Measurements from ENCODE around the gene DDX52. TPM values are rescaled to one million over a fixed set of nuclear protein-coding genes. Genes with fewer than 3 reads are reported as not detected.
"Not testable (repeated sequence)": the region's sequence is repeated elsewhere in the genome, so short reads cannot be mapped to it uniquely, and the experiment has no call there.

Gene DDX52
- total RNA-seq, result 10 to 100 TPM; 20.8 to 34.0 (median 29.3) TPM
- polyA plus RNA-seq, result 10 to 100 TPM; 11.9 to 17.7 TPM
- 46.0 reads per million, percentile 69 among the genes with 10 or more reads in this experiment for total RNA-seq

- peaks cover 0 to 9% of the 10 kb centered on the region in 2 donors for H3K27me3 ChIP-seq (ENCODE audit: control insufficient read depth in 2 of 2, insufficient read depth in 2 of 2, low read length in 2 of 2)
- peak within 1 kb of the TSS; percentile 85 for H3K27ac ChIP-seq (ENCODE audit: low read depth, low read length)
- DNase-seq, result peak; percentile 75 to 88 (median 84)
- Mint-ChIP-seq H3K36me3 (peaks cover 6 to 17% (median 14%) of the 10 kb centered on the region in 5 donors), H3K4me1 (peaks cover 24 to 58% (median 39%) of the 10 kb centered on the region in 7 donors), H3K9me3 (no peaks in the 10 kb centered on the region), H3K27ac (peak within 1 kb of the TSS; percentile 63 to 97 (median 93)), H3K4me3 (peak within 1 kb of the TSS; percentile 89 to 98 (median 94)), H3K27me3 (peaks cover 20 to 43% (median 30%) of the 10 kb centered on the region in 5 donors)
- peaks cover 0 to 11% (median 7%) of the 10 kb centered on the region in 3 experiments for H3K36me3 ChIP-seq (ENCODE audit: control insufficient read depth in 2 of 3, insufficient read depth in 3 of 3, low read length in 3 of 3)
- peak; percentile 99 for ATAC-seq
- CTCF ChIA-PET, result interaction anchor here (1.6 kb wide), 1 partner anchor 34 kb away, joined by 4 read pairs; the partner anchor contains the start of gene SYNRG
- no peaks in the 10 kb centered on the region for H3K9me3 ChIP-seq (ENCODE audit: control insufficient read depth in 2 of 3, low read length in 3 of 3)
- POLR2A ChIA-PET, result interaction anchor here (1.1 kb wide), 1 partner anchor 34 kb away, joined by 6 read pairs; the partner anchor contains the start of gene SYNRG
- H3K4me3 ChIP-seq (ENCODE audit: low read length), result peak within 1 kb of the TSS; percentile 89
- H3K4me1 ChIP-seq (ENCODE audit: control insufficient read depth in 2 of 2, insufficient read depth in 2 of 2, low read length in 2 of 2), result peaks cover 8 to 10% of the 10 kb centered on the region in 2 donors
- intact Hi-C loops (cut with micrococcal nuclease), result loop anchor here (1.0 to 5.0 kb wide), 3 partner anchors 34 to 149 kb away; partner anchors contain the start of gene SYNRG (in 2 of the 2)
Measured at GRCh38 chr17:37643118-37643766, at the start of gene DDX52. Gene DDX52, minus strand, starts transcription at chr17:37643446. Its CDS starts 26 bp downstream, at chr17:37643420.

GRCh38 chr17:37691807-37692206, 48.6 kb upstream of the DDX52 start:
- Histone ChIP-seq H3K27me3 (ENCODE audit: control insufficient read depth in 2 of 2, insufficient read depth in 2 of 2, low read length in 2 of 2) (no peaks in the 10 kb centered on the region), H3K9me3 (ENCODE audit: control insufficient read depth in 2 of 3, low read length in 3 of 3) (no peaks in the 10 kb centered on the region), H3K4me1 (ENCODE audit: control insufficient read depth in 2 of 2, insufficient read depth in 2 of 2, low read length in 2 of 2) (no peaks in the 10 kb centered on the region), H3K36me3 (ENCODE audit: control insufficient read depth in 2 of 3, insufficient read depth in 3 of 3, low read length in 3 of 3) (no peaks in the 10 kb centered on the region), H3K27ac (ENCODE audit: low read depth, low read length) (no peak overlapping the region), H3K4me3 (ENCODE audit: low read length) (no peak overlapping the region)
- peaks cover 0 to 6% (median 0%) of the 10 kb centered on the region in 5 donors for H3K27me3 Mint-ChIP-seq
- H3K27ac Mint-ChIP-seq, result no peak overlapping the region
- no peak for ATAC-seq
- intact Hi-C loops (cut with micrococcal nuclease), result no loop called here
- POLR2A ChIA-PET, result no interaction called here
- CTCF ChIA-PET, result no interaction called here
- peaks cover 0 to 6% (median 5%) of the 10 kb centered on the region in 7 donors for H3K4me1 Mint-ChIP-seq
- no peak for DNase-seq
- peaks cover 0 to 10% (median 1%) of the 10 kb centered on the region in 11 donors for H3K9me3 Mint-ChIP-seq
- H3K4me3 Mint-ChIP-seq, result no peak overlapping the region
- peaks cover 0 to 9% (median 0%) of the 10 kb centered on the region in 5 donors for H3K36me3 Mint-ChIP-seq

GRCh38 chr17:37689317-37689716, 46.1 kb upstream of the DDX52 start:
- intact Hi-C loops (cut with micrococcal nuclease), result no loop called here
- Mint-ChIP-seq H3K27me3 (peaks cover 0 to 4% (median 0%) of the 10 kb centered on the region in 5 donors), H3K4me1 (peaks cover 0 to 2% (median 0%) of the 10 kb centered on the region in 7 donors), H3K36me3 (peaks cover 0 to under 1% (median 0%) of the 10 kb centered on the region in 5 donors), H3K9me3 (peaks cover 0 to under 1% (median 0%) of the 10 kb centered on the region in 11 donors), H3K27ac (no peak overlapping the region), H3K4me3 (no peak overlapping the region)
- H3K9me3 ChIP-seq (ENCODE audit: control insufficient read depth in 2 of 3, low read length in 3 of 3), result no peaks in the 10 kb centered on the region
- POLR2A ChIA-PET, result no interaction called here
- no peaks in the 10 kb centered on the region for H3K4me1 ChIP-seq (ENCODE audit: control insufficient read depth in 2 of 2, insufficient read depth in 2 of 2, low read length in 2 of 2)
- ATAC-seq, result no peak
- DNase-seq, result no peak
- H3K4me3 ChIP-seq (ENCODE audit: low read length), result no peak overlapping the region
- H3K27ac ChIP-seq (ENCODE audit: low read depth, low read length), result no peak overlapping the region
- H3K27me3 ChIP-seq (ENCODE audit: control insufficient read depth in 2 of 2, insufficient read depth in 2 of 2, low read length in 2 of 2), result no peaks in the 10 kb centered on the region
- CTCF ChIA-PET, result interaction anchor here (0.6 kb wide), 1 partner anchor 14 kb away, joined by 3 read pairs; no protein-coding TSS in a partner anchor
- H3K36me3 ChIP-seq (ENCODE audit: control insufficient read depth in 2 of 3, insufficient read depth in 3 of 3, low read length in 3 of 3), result no peaks in the 10 kb centered on the region

- Mint-ChIP-seq H3K27ac (peak overlapping the region in 1 of 9 donors; percentile 51), H3K4me3 (peak overlapping the region in 1 of 10 donors; percentile 4), H3K9me3 (peaks cover 0 to 8% (median 2%) of the 10 kb centered on the region in 11 donors), H3K36me3 (peaks cover 0 to 2% (median under 1%) of the 10 kb centered on the region in 5 donors), H3K27me3 (peaks cover 2 to 7% (median 3%) of the 10 kb centered on the region in 5 donors), H3K4me1 (peaks cover 0 to 18% (median 13%) of the 10 kb centered on the region in 7 donors)
- Histone ChIP-seq H3K4me1 (ENCODE audit: control insufficient read depth in 2 of 2, insufficient read depth in 2 of 2, low read length in 2 of 2) (no peaks in the 10 kb centered on the region), H3K36me3 (ENCODE audit: control insufficient read depth in 2 of 3, insufficient read depth in 3 of 3, low read length in 3 of 3) (no peaks in the 10 kb centered on the region), H3K27ac (ENCODE audit: low read depth, low read length) (no peak overlapping the region), H3K27me3 (ENCODE audit: control insufficient read depth in 2 of 2, insufficient read depth in 2 of 2, low read length in 2 of 2) (no peaks in the 10 kb centered on the region), H3K9me3 (ENCODE audit: control insufficient read depth in 2 of 3, low read length in 3 of 3) (no peaks in the 10 kb centered on the region), H3K4me3 (ENCODE audit: low read length) (no peak overlapping the region)
- ChIA-PET CTCF (interaction anchor here (0.6 kb wide), 1 partner anchor 928 kb away, joined by 3 read pairs; no protein-coding TSS in a partner anchor), POLR2A (no interaction called here)
- ATAC-seq (no peak), DNase-seq (peak in 4 of 9 donors; percentile 7 to 20 (median 18))
- intact Hi-C loops (cut with micrococcal nuclease), result no loop called here
Measured at GRCh38 chr17:37683454-37683984, 40.3 kb upstream of the DDX52 start.

GRCh38 chr17:37682007-37682406, 38.8 kb upstream of the DDX52 start:
- Histone ChIP-seq H3K9me3 (ENCODE audit: control insufficient read depth in 2 of 3, low read length in 3 of 3) (no peaks in the 10 kb centered on the region), H3K36me3 (ENCODE audit: control insufficient read depth in 2 of 3, insufficient read depth in 3 of 3, low read length in 3 of 3) (no peaks in the 10 kb centered on the region), H3K4me1 (ENCODE audit: control insufficient read depth in 2 of 2, insufficient read depth in 2 of 2, low read length in 2 of 2) (no peaks in the 10 kb centered on the region), H3K27ac (ENCODE audit: low read depth, low read length) (no peak overlapping the region), H3K4me3 (ENCODE audit: low read length) (no peak overlapping the region), H3K27me3 (ENCODE audit: control insufficient read depth in 2 of 2, insufficient read depth in 2 of 2, low read length in 2 of 2) (no peaks in the 10 kb centered on the region)
- Mint-ChIP-seq H3K9me3 (peaks cover 0 to 8% (median 3%) of the 10 kb centered on the region in 11 donors), H3K4me3 (no peak overlapping the region), H3K27ac (no peak overlapping the region), H3K36me3 (peaks cover 0 to 6% (median 4%) of the 10 kb centered on the region in 5 donors), H3K27me3 (peaks cover 9 to 17% (median 14%) of the 10 kb centered on the region in 5 donors), H3K4me1 (peaks cover 0 to 18% (median 13%) of the 10 kb centered on the region in 7 donors)
- intact Hi-C loops (cut with micrococcal nuclease), result no loop called here
- DNase-seq (no peak), ATAC-seq (no peak)
- ChIA-PET POLR2A (no interaction called here), CTCF (no interaction called here)

- not testable (repeated sequence) for H3K27me3 ChIP-seq (ENCODE audit: control insufficient read depth in 2 of 2, insufficient read depth in 2 of 2, low read length in 2 of 2); H3K4me3 Mint-ChIP-seq
Measured at GRCh38 chr17:37679995-37680394, 36.7 kb upstream of the DDX52 start.

More at GRCh38 chr17:37679995-37680394, 36.7 kb upstream of the DDX52 start:
- H3K9me3 ChIP-seq (ENCODE audit: control insufficient read depth in 2 of 3, low read length in 3 of 3); CTCF ChIA-PET; H3K27ac ChIP-seq (ENCODE audit: low read depth, low read length); H3K4me1 ChIP-seq (ENCODE audit: control insufficient read depth in 2 of 2, insufficient read depth in 2 of 2, low read length in 2 of 2); H3K27ac Mint-ChIP-seq; intact Hi-C loops (cut with micrococcal nuclease); ATAC-seq; POLR2A ChIA-PET; DNase-seq; H3K36me3 Mint-ChIP-seq; H3K36me3 ChIP-seq (ENCODE audit: control insufficient read depth in 2 of 3, insufficient read depth in 3 of 3, low read length in 3 of 3); H3K4me3 ChIP-seq (ENCODE audit: low read length); H3K9me3 Mint-ChIP-seq: not testable (repeated sequence)
- Mint-ChIP-seq H3K27me3 (peaks cover 16 to 30% (median 24%) of the 10 kb centered on the region in 5 donors), H3K4me1 (peaks cover 0 to 18% (median 13%) of the 10 kb centered on the region in 7 donors)

All from naive thymus-derived CD4-positive, alpha-beta T cell (primary cell).